NB4 (cell line): ENCODE data around the gene ATRN.

Experiments used
- DNase-seq: peaks from one replicate; pipeline ENCODE4 v3.0.0; 2010; ENCODE audit warnings: low read depth
- H3K4me3 ChIP-seq: one replicate; pipeline ENCODE4 v1.5.1; 2011; ENCODE audit warnings: mild to moderate bottlenecking, low read depth, low read length, moderate library complexity
- MAX ChIP-seq: IDR thresholded peaks from 2 replicates; pipeline ENCODE4 v1.6.1; 2011; ENCODE audit warnings: low read depth, low read length
- MYC ChIP-seq: IDR thresholded peaks from 2 replicates; pipeline ENCODE4 v1.6.1; 2011; ENCODE audit warnings: low read depth, low read length
- POLR2A ChIP-seq: IDR thresholded peaks from 2 replicates; pipeline ENCODE4 v1.6.1; 2011; ENCODE audit warnings: mild to moderate bottlenecking; ENCODE audit not compliant: insufficient read length; ENCODE audit errors: extremely low read depth
- TF ChIP-seq, protein P1 (sequence below): IDR thresholded peaks from one replicate; pipeline ENCODE4 v1.5.1; 2012; ENCODE audit warnings: low read depth, low read length

Gene ATRN

GRCh38 chr20:3691897-3692296 lies 221.1 kb downstream of the ATRN start:
- TF ChIP-seq, protein P1, sequence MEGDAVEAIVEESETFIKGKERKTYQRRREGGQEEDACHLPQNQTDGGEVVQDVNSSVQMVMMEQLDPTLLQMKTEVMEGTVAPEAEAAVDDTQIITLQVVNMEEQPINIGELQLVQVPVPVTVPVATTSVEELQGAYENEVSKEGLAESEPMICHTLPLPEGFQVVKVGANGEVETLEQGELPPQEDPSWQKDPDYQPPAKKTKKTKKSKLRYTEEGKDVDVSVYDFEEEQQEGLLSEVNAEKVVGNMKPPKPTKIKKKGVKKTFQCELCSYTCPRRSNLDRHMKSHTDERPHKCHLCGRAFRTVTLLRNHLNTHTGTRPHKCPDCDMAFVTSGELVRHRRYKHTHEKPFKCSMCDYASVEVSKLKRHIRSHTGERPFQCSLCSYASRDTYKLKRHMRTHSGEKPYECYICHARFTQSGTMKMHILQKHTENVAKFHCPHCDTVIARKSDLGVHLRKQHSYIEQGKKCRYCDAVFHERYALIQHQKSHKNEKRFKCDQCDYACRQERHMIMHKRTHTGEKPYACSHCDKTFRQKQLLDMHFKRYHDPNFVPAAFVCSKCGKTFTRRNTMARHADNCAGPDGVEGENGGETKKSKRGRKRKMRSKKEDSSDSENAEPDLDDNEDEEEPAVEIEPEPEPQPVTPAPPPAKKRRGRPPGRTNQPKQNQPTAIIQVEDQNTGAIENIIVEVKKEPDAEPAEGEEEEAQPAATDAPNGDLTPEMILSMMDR, result no peak
- TF ChIP-seq MYC (no peak), MAX (no peak), POLR2A (no peak)
- no peak for DNase-seq
- H3K4me3 ChIP-seq, result no peak overlapping the region

- TF ChIP-seq MYC (no peak), MAX (no peak), POLR2A (no peak)
- TF ChIP-seq, protein P1, result no peak
- no peak overlapping the region for H3K4me3 ChIP-seq
- DNase-seq, result no peak
Measured at GRCh38 chr20:3692706-3693294, 222.0 kb downstream of the ATRN start.

DNA sequence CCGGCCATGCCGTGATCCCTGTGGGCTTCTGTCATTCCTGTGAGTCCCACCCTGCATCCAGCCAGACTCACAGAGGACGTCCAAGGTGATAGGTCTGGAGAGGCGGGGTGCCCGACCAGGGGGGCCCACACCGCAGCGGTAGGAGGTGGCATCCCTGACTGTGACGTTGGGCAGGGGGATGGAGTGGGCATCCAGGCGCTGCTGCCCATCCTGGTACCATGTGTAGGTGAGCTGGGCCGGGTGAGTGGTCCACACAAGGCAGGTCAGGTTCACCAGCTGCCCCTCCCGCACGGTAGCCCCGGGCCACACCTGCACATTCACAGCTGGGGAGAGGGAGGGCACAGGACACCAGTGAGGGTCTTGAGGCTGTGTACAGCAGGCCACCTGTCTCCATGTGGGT lies 222.6 kb downstream of the ATRN start:
- no peak for TF ChIP-seq POLR2A
- TF ChIP-seq MAX, result no peak
- TF ChIP-seq, protein P1, result no peak
- TF ChIP-seq MYC, result no peak
- H3K4me3 ChIP-seq, result no peak overlapping the region
- no peak for DNase-seq

DNA sequence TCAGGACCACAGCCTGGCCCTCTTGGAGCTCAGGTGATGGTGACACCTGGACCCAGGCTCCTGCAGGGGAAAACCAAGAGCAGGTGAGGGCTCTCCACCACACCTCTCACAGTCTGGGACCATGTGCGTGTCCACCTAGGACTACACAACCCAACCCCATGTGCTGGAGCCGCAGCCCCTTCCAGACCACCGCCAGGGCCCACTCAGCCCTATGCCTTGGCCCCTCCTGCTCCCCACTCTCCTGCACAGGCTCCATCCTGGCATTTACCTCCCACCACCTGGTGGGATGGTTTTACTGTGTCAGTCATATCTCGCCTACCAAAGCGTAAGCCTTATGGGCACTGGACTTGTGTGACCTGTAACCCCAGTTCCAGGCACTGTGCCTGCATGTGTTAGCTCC lies 224.0 kb downstream of the ATRN start:
- no peak for DNase-seq
- no peak overlapping the region for H3K4me3 ChIP-seq
- TF ChIP-seq MAX, result no peak
- no peak for TF ChIP-seq MYC
- TF ChIP-seq POLR2A, result no peak
- TF ChIP-seq, protein P1, result no peak

DNA sequence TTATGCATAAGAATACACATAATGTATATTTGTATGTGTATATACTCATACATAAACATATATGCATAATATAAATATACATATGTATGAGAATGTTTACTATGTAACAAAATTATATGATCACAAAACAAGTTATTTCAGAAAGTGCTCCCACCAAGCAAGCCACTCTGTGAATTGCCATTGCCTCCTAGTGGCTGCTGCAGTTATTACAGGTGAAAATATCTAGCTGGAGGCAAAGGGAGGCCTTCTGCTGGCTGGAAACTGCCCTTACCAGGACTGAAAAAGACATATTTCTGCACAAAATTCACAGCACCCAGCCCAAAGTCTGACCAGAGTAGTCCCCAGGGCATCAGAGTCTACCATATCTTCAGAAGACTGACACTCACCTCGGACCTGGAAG lies 225.4 kb downstream of the ATRN start:
- DNase-seq, result peak; percentile 47

More for the DNA sequence above, 225.4 kb downstream of the ATRN start:
- H3K4me3 ChIP-seq, result no peak overlapping the region
- TF ChIP-seq MYC (no peak), POLR2A (no peak), MAX (no peak)
- TF ChIP-seq, protein P1, result peak; percentile 66
